ENCODE results near the gene C1QTNF1. TPM values are rescaled to one million over a fixed set of nuclear protein-coding genes. Genes with fewer than 3 reads are reported as not detected.

C1QTNF1 gene
- total RNA-seq, 2 donors from 2014 or later, result 125 to 401 TPM

DNA sequence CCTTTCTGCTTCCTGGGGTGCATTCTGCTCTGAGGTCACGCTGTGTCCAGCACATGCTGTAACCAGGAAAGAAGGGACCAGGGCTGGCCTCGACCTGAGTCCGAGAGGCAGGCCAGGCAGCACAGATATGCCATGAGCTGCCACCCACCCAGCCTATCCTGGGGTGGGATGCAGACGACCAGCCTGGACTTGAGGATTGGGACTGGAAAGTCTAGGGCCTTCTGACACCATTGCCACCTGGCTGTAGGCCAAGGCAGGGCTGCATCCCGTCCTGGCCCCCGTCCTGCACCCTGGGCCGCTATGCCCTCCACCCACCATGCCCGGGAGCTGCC is 65.0 kb downstream of the C1QTNF1 start:
- peaks cover 0 to 3% of the 10 kb centered on the region in 2 donors for H3K27me3 ChIP-seq
- peaks cover 23% of the 10 kb centered on the region for H3K36me3 ChIP-seq
- DNase-seq (ENCODE audit: low spot score), result no peak
- no peak overlapping the region for H3K4me3 ChIP-seq
- H3K27ac ChIP-seq, result no peak overlapping the region
- TF ChIP-seq CTCF (IDR thresholded peaks at IDR 0.05), result no peak
- H3K9me3 ChIP-seq, result no peaks in the 10 kb centered on the region
- H3K4me1 ChIP-seq, result peaks cover 0 to 7% of the 10 kb centered on the region in 2 donors

GRCh38 chr17:79089720-79090442 is 65.9 kb downstream of the C1QTNF1 start:
- Histone ChIP-seq H3K27me3 (peaks cover 0 to 3% of the 10 kb centered on the region in 2 donors), H3K36me3 (peaks cover 14% of the 10 kb centered on the region), H3K4me1 (peaks cover 0 to 7% of the 10 kb centered on the region in 2 donors), H3K9me3 (no peaks in the 10 kb centered on the region), H3K4me3 (no peak overlapping the region), H3K27ac (no peak overlapping the region)
- TF ChIP-seq CTCF (IDR thresholded peaks at IDR 0.05), result no peak
- DNase-seq (ENCODE audit: low spot score), result no peak

GRCh38 chr17:79090443-79091225 is 66.7 kb downstream of the C1QTNF1 start:
- peaks cover 0 to 7% of the 10 kb centered on the region in 2 donors for H3K4me1 ChIP-seq
- H3K27me3 ChIP-seq, result peaks cover 0 to 3% of the 10 kb centered on the region in 2 donors
- TF ChIP-seq CTCF (IDR thresholded peaks at IDR 0.05), result peak in 1 of 2 donors; percentile 35
- no peak overlapping the region for H3K27ac ChIP-seq
- peaks cover 7% of the 10 kb centered on the region for H3K36me3 ChIP-seq
- H3K9me3 ChIP-seq, result no peaks in the 10 kb centered on the region
- H3K4me3 ChIP-seq, result no peak overlapping the region
- peak; percentile 68 for DNase-seq (ENCODE audit: low spot score)

DNA sequence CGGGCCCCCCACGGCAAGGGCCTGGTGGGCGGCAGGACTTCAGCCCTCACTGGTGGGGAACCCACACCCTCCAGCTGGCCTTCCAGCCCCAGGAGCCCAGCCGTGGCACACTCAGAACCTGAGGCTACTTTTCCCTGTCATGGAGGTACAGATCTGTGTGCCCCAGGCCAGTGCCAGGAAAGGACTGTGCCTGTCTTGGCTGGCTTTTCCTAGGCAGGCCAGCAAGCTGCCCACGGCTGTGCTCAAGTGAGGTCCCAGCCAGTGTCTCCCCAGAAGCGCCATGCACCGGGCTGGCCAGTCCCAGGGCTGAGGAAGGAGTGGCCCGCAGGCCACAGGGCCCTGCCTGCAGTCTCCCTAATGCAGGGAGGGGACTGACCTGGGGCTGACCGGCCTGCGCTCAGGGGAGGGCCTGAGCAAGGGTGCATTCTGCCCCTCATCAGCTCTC is 67.3 kb downstream of the C1QTNF1 start:
- Histone ChIP-seq H3K4me1 (peaks cover 0 to 7% of the 10 kb centered on the region in 2 donors), H3K4me3 (no peak overlapping the region), H3K27ac (no peak overlapping the region), H3K27me3 (peaks cover 0 to 5% of the 10 kb centered on the region in 2 donors), H3K9me3 (no peaks in the 10 kb centered on the region), H3K36me3 (peaks cover 1% of the 10 kb centered on the region)
- no peak for DNase-seq (ENCODE audit: low spot score)
- TF ChIP-seq CTCF (IDR thresholded peaks at IDR 0.05), result no peak

DNA sequence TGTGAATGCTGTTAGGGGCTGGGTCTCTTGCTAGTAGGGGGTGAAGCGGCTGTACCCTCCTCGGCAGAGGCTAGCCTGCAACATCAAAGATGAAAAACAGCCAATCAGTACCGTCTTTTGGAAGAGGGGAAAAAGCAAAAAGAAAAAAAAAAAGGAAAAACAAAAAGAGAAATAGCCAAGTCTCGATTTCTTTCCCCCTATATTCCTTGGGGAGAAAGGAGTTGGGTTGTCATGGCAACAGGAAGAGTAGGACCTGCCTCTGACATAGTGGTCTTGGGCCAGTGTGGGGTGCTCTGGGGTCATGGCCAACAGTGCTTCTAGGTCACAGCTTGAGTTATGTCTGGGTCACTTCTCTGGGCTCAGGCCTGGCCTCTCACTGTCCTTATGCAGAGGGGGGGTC is 68.6 kb downstream of the C1QTNF1 start:
- no peak for DNase-seq (ENCODE audit: low spot score)
- TF ChIP-seq CTCF (IDR thresholded peaks at IDR 0.05), result no peak
- Histone ChIP-seq H3K27ac (no peak overlapping the region), H3K9me3 (no peaks in the 10 kb centered on the region), H3K4me3 (no peak overlapping the region), H3K4me1 (peaks cover 0 to 7% of the 10 kb centered on the region in 2 donors), H3K27me3 (peaks cover under 1 to 17% of the 10 kb centered on the region in 2 donors), H3K36me3 (no peaks in the 10 kb centered on the region)

All from right atrium auricular region (tissue), 2 donors.